ENCODE data around the gene HAX1. TPM values are rescaled to one million over a fixed set of nuclear protein-coding genes. Genes with fewer than 3 reads are reported as not detected.
"Not testable (repeated sequence)": the region's sequence is repeated elsewhere in the genome, so short reads cannot be mapped to it uniquely, and the experiment has no call there.

HAX1 gene
- total RNA-seq, 4 donors from 2014 or later: 52.0 to 104 (median 94.5) TPM

DNA sequence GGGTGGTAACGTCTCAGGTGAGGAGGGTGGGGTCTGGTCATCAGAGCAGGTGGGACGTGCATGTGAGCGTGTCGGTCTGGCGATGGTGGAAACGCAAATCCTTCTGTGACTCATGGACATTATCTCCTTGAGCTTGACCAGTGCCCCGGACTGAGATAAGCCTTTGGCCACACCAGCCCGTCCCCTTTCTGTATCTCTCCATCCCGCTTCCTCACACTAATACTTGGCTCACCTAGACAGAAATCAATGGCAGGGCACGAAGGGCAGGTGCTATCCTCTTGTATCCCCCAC lies 40.6 kb downstream of the HAX1 start:
- Histone ChIP-seq H3K4me3 (replicated peaks in 1 of 3) (no peak overlapping the region), H3K27ac (no peak overlapping the region), H3K27me3 (no peaks in the 10 kb centered on the region), H3K36me3 (no peaks in the 10 kb centered on the region), H3K9me3 (no peaks in the 10 kb centered on the region), H3K4me1 (no peaks in the 10 kb centered on the region)
- no peak for DNase-seq
- intact Hi-C loops (cut with DNase I): no loop called here
- TF ChIP-seq, protein P1, sequence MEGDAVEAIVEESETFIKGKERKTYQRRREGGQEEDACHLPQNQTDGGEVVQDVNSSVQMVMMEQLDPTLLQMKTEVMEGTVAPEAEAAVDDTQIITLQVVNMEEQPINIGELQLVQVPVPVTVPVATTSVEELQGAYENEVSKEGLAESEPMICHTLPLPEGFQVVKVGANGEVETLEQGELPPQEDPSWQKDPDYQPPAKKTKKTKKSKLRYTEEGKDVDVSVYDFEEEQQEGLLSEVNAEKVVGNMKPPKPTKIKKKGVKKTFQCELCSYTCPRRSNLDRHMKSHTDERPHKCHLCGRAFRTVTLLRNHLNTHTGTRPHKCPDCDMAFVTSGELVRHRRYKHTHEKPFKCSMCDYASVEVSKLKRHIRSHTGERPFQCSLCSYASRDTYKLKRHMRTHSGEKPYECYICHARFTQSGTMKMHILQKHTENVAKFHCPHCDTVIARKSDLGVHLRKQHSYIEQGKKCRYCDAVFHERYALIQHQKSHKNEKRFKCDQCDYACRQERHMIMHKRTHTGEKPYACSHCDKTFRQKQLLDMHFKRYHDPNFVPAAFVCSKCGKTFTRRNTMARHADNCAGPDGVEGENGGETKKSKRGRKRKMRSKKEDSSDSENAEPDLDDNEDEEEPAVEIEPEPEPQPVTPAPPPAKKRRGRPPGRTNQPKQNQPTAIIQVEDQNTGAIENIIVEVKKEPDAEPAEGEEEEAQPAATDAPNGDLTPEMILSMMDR (IDR thresholded peaks at IDR 0.05): no peak
- no peak for TF ChIP-seq POLR2A (IDR thresholded peaks at IDR 0.05)
- WGBS, 2 donors: 86 to 87% methylated on average over 10 of the region's 10 CpGs

DNA sequence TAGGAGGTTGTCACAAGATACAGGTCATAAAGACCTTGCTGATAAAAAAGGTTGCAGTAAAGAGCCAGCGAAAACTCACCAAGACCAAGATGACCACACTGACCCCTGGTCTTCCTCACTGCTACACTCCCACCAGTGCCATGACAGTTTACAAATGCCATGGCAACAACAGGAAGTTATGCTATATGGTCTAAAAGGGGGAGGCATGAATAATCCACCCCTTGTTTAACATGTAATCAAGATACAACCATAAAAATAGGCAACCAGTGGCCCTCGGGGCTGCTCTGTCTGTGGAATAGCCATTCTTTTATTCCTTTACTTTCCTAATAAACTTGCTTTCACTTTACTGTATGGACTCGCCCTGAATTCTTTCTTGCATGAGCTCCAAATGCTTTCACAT lies 41.8 kb downstream of the HAX1 start:
- DNase-seq; H3K36me3 ChIP-seq; H3K4me3 ChIP-seq (replicated peaks in 1 of 3); H3K27me3 ChIP-seq; intact Hi-C loops (cut with DNase I); H3K9me3 ChIP-seq; H3K4me1 ChIP-seq; H3K27ac ChIP-seq: not testable (repeated sequence)
- 86 to 88% methylated on average over 3 of the region's 3 CpGs for WGBS, 2 donors

DNA sequence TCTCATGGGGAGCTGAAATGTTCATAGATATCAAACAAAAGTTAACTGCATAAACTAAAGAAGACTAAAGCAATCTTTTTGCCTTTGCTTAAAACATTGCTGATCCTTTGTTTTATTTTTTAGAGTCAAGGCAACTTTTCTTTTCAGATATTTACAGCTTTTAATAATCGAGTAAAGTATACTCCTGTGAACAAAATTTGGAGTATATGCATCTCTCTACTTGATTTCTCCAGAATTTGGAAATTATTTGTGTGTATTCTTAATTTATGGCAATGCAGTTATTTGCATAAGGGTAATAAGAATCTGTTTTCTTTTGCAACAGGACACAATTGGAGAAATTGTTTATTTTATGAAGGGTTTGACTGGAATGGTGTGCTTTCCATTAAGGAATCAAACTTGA lies 44.3 kb downstream of the HAX1 start:
- Histone ChIP-seq H3K36me3 (no peaks in the 10 kb centered on the region), H3K27me3 (no peaks in the 10 kb centered on the region), H3K9me3 (no peaks in the 10 kb centered on the region), H3K4me1 (no peaks in the 10 kb centered on the region), H3K27ac (no peak overlapping the region), H3K4me3 (replicated peaks in 1 of 3) (no peak overlapping the region)
- WGBS, 2 donors: 86 to 87% methylated on average over 1 of the region's 1 CpG
- no peak for DNase-seq
- TF ChIP-seq, protein P1 (IDR thresholded peaks at IDR 0.05): no peak
- TF ChIP-seq POLR2A (IDR thresholded peaks at IDR 0.05): no peak
- intact Hi-C loops (cut with DNase I): no loop called here

DNA sequence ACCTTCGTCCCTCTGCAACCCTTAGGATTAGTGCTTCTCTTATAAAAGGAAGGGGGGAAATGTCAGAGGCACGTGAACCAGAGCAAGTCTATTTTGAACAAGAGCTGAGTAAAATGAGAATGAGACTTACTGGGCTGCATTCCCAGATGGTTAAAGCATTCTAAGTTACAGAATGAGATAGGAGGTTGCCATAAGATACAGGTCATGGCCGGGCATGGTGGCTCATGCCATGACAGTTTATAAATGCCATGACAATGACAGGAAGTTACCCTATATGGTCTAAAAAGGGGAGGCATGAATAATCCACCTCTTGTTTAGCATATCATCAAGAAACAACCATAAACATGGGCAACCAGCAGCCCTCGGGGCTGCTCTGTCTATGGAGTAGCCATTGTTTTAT lies 46.0 kb downstream of the HAX1 start:
- intact Hi-C loops (cut with DNase I): no loop called here
- Histone ChIP-seq H3K27ac (no peak overlapping the region), H3K27me3 (no peaks in the 10 kb centered on the region), H3K9me3 (no peaks in the 10 kb centered on the region), H3K4me3 (replicated peaks in 1 of 3) (no peak overlapping the region), H3K36me3 (no peaks in the 10 kb centered on the region), H3K4me1 (no peaks in the 10 kb centered on the region)
- DNase-seq: no peak
- TF ChIP-seq POLR2A (IDR thresholded peaks at IDR 0.05): no peak
- TF ChIP-seq, protein P1 (IDR thresholded peaks at IDR 0.05): no peak
- WGBS, 2 donors: 78 to 79% methylated on average over 4 of the region's 4 CpGs

DNA sequence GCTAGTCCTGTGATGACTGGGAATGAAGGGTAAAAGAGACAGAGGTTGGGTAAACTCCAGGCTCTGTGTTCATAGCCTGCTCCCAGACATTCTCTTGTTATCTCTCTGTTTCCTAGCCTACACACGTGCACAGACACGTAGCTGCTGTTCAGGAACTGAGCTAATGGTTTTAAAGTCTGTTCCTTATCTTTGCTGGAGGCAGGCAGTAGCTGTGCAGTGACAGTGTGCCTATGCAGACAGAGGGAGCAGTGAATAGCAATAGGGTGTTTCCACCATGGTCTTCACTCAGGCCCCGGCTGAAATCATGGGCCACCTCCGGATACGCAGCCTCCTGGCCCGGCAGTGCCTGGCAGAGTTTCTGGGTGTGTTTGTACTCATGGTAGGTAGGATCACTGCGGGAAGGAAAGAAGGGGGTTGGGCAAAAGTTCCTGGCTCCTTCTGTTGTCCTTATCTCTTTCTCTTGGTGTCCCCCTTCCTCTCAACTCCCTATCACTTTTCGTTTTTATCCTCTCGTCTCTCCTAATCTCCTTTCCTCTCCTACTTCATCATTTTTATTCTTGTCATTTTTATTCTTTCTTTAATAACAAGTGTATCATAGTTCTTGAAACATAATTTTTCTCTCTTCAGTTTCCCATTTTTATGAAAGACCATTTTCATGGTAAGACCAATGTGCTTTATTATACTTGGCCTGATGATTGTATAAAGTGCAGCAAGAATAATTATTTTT lies 48.6 kb downstream of the HAX1 start, which contains the start of gene AQP10:
Gene AQP10 (plus strand): TSS at position 212 of the 727 bp plus-strand sequence. CDS start 63 bp downstream, at position 275.
- DNase-seq: no peak
- H3K4me3 ChIP-seq (replicated peaks in 1 of 3): no peak within 1 kb of the TSS
- no peaks in the 10 kb centered on the region for H3K9me3 ChIP-seq
- H3K27ac ChIP-seq: no peak within 1 kb of the TSS
- no peaks in the 10 kb centered on the region for H3K36me3 ChIP-seq
- H3K27me3 ChIP-seq: no peaks in the 10 kb centered on the region
- TF ChIP-seq, protein P1 (IDR thresholded peaks at IDR 0.05): no peak
- TF ChIP-seq POLR2A (IDR thresholded peaks at IDR 0.05): no peak
- H3K4me1 ChIP-seq: peaks cover 3 to 4% of the 10 kb centered on the region in 2 donors
- 48 to 57% methylated on average over 9 of the region's 9 CpGs for WGBS, 2 donors
- intact Hi-C loops (cut with DNase I): no loop called here

DNA sequence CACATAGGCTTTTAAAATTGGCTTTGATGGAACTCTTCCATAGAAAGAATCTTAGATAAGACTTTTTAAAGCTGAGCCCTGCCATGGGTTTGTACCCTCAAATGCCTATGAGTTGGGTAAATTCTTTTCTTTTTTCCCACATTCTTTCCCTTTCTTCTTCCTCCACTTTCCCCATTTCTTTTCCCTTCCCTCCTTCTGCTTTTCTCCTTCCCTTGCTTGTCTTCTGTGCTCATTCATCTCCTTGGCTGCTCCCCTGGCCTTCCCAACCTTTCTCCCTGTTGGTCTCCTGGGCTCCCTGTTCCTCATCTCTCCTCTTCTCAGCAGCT lies 49.1 kb downstream of the HAX1 start:
- H3K27ac ChIP-seq; H3K27me3 ChIP-seq; intact Hi-C loops (cut with DNase I); H3K4me1 ChIP-seq; H3K9me3 ChIP-seq; H3K36me3 ChIP-seq; H3K4me3 ChIP-seq (replicated peaks in 1 of 3); DNase-seq: not testable (repeated sequence)
